ENCODE data around the gene CYFIP2. TPM values are rescaled to one million over a fixed set of nuclear protein-coding genes. Genes with fewer than 3 reads are reported as not detected.

CYFIP2 gene
- total and polyA plus RNA-seq, 2 of the 13 experiments (the other 11 are each of a cell fraction or from before 2014, with no cell fraction given): 22.6 to 30.3 TPM

DNA sequence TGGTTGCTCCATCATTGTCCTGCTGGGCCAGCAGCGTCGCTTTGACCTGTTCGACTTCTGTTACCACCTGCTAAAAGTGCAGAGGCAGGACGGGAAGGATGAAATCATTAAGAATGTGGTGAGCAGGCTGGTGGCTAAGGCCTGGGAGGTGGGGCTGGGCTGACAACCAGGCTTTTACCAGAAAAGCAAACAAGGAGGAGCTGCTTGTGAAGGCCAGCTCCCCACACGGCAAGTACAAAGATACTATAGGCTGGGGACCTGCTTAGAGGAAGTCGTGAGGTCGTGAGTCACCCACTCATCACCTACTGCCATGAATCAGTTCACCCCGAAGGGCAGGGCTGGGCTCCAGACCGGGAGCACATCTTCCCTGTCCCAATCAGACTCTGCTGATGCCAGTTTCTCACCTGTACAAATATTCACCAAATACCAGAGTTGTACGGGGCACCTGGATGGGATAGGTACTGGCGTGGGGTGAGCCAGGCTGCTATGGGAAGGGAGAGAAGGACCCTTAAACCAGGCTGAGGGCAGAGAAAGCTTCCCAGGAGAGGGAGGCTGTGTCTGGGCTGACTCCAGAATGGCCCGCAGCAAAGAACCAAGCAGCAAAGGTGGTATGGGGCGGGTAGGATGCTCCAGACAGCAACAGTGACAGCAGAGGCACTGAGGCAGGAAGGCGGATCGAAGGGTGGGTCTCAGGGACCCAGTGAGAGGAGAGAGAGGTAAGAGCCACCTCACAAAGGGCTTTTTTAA, 124.8 kb downstream of the CYFIP2 start (continued):
- TF ChIP-seq ZNF552 (CRISPR knock-in tag; IDR thresholded peaks at IDR 0.05; ENCODE audit: borderline replicate concordance) (no peak), TMF1 (CRISPR knock-in tag; IDR thresholded peaks at IDR 0.05; ENCODE audit: low read depth) (0 out of 2 replicates have a peak, but pooled peaks have one; percentile 33), AKNA (CRISPR knock-in tag; IDR thresholded peaks at IDR 0.05; ENCODE audit: borderline replicate concordance) (no peak)

DNA sequence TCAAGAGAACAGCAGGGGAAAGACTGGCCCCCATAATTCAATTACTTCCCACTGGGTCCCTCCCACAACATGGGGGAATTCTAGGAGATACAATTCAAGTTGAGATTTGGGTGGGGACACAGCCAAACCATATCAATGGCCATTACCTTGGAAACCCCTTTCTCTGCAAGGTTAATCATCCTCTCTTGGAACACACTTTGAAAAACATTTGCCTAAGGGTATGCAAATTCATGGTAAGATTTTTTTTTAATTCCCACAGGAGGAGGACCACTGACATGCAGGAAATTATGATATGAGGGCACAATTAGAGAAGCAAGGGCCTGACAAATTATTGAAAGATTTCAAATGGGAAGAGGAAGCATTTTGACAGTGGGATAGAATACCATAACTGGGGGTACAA, 132.4 kb downstream of the CYFIP2 start:
- no TSS peak for BruUV-seq (replicated peaks)
- Histone ChIP-seq H3K4me1 (ENCODE audit: insufficient read depth, low read length) (no peaks in the 10 kb centered on the region), H3K27me3 (ENCODE audit: control insufficient read depth in 1 of 2, insufficient read depth in 2 of 2, low read length in 2 of 2) (no peaks in the 10 kb centered on the region), H3K4me2 (ENCODE audit: low read depth, low read length) (no peak overlapping the region), H3K36me3 (replicated peaks in 1 of 2; ENCODE audit: control insufficient read depth in 1 of 2, insufficient read depth in 2 of 2, low read length in 2 of 2) (no peaks in the 10 kb centered on the region), H3K9me3 (ENCODE audit: low read length) (no peaks in the 10 kb centered on the region), H3K9ac (ENCODE audit: insufficient read depth, low read depth, low read length) (no peak overlapping the region), H3K27ac (ENCODE audit: extremely low read length, insufficient read depth, low read length) (no peak overlapping the region), H2AFZ (ENCODE audit: low read length) (no peak overlapping the region), H4K20me1 (ENCODE audit: insufficient read depth, low read length) (no peaks in the 10 kb centered on the region), H3K4me3 (replicated peaks in 1 of 3; ENCODE audit: insufficient read depth in 1 of 3, low read depth in 2 of 3, low read length in 3 of 3) (no peak overlapping the region), H3K79me2 (ENCODE audit: insufficient read depth, low read length) (no peaks in the 10 kb centered on the region)
- ChIA-PET POLR2A (no interaction called here), CTCF (ENCODE audit: low intra/inter-chr PET ratio, low total read pairs) (no interaction called here)
- FAIRE-seq: no peak
- no peak for ATAC-seq
- no peak for DNase-seq (ENCODE audit: low spot score)
- intact Hi-C loops (cut with micrococcal nuclease; ENCODE audit: unreplicated experiment): no loop called here
- in situ Hi-C loops (cut with HindIII; ENCODE audit: extremely low pct_ligation_motif_present, low pct_unique_long_range_greater_than_20kb): no loop called here
- no peak for TF ChIP-seq ZNF792 (CRISPR knock-in tag; IDR thresholded peaks at IDR 0.05)
- TF ChIP-seq ZZZ3 (CRISPR knock-in tag; IDR thresholded peaks at IDR 0.05; ENCODE audit: borderline replicate concordance): no peak
- TF ChIP-seq, protein P1, sequence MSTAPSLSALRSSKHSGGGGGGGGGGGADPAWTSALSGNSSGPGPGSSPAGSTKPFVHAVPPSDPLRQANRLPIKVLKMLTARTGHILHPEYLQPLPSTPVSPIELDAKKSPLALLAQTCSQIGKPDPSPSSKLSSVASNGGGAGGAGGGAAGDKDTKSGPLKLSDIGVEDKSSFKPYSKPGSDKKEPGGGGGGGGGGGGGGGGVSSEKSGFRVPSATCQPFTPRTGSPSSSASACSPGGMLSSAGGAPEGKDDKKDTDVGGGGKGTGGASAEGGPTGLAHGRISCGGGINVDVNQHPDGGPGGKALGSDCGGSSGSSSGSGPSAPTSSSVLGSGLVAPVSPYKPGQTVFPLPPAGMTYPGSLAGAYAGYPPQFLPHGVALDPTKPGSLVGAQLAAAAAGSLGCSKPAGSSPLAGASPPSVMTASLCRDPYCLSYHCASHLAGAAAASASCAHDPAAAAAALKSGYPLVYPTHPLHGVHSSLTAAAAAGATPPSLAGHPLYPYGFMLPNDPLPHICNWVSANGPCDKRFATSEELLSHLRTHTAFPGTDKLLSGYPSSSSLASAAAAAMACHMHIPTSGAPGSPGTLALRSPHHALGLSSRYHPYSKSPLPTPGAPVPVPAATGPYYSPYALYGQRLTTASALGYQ (CRISPR knock-in tag; IDR thresholded peaks at IDR 0.05): no peak
- no peak for TF ChIP-seq PRPF4 (IDR thresholded peaks at IDR 0.05; ENCODE audit: low read depth, low read length, poor library complexity, severe bottlenecking)
- TF ChIP-seq, protein P2, sequence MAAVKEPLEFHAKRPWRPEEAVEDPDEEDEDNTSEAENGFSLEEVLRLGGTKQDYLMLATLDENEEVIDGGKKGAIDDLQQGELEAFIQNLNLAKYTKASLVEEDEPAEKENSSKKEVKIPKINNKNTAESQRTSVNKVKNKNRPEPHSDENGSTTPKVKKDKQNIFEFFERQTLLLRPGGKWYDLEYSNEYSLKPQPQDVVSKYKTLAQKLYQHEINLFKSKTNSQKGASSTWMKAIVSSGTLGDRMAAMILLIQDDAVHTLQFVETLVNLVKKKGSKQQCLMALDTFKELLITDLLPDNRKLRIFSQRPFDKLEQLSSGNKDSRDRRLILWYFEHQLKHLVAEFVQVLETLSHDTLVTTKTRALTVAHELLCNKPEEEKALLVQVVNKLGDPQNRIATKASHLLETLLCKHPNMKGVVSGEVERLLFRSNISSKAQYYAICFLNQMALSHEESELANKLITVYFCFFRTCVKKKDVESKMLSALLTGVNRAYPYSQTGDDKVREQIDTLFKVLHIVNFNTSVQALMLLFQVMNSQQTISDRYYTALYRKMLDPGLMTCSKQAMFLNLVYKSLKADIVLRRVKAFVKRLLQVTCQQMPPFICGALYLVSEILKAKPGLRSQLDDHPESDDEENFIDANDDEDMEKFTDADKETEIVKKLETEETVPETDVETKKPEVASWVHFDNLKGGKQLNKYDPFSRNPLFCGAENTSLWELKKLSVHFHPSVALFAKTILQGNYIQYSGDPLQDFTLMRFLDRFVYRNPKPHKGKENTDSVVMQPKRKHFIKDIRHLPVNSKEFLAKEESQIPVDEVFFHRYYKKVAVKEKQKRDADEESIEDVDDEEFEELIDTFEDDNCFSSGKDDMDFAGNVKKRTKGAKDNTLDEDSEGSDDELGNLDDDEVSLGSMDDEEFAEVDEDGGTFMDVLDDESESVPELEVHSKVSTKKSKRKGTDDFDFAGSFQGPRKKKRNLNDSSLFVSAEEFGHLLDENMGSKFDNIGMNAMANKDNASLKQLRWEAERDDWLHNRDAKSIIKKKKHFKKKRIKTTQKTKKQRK (IDR thresholded peaks at IDR 0.05; ENCODE audit: low read length): no peak
- no peak for TF ChIP-seq ZFP37 (CRISPR knock-in tag; IDR thresholded peaks at IDR 0.05; ENCODE audit: borderline replicate concordance)
- no peak for TF ChIP-seq KAT8 (CRISPR knock-in tag; IDR thresholded peaks at IDR 0.05)
- no peak for TF ChIP-seq RXRA (CRISPR knock-in tag; IDR thresholded peaks at IDR 0.05)
- TF ChIP-seq ZNF781 (CRISPR knock-in tag; IDR thresholded peaks at IDR 0.05; ENCODE audit: borderline replicate concordance, not compliant biosample characterization): no peak
- TF ChIP-seq WIZ (CRISPR knock-in tag; IDR thresholded peaks at IDR 0.05): no peak
